Measurements from ENCODE around the gene SPATA1. TPM values are rescaled to one million over a fixed set of nuclear protein-coding genes. Genes with fewer than 3 reads are reported as not detected.

The SPATA1 gene
- total and polyA plus RNA-seq, 2 of the 13 experiments (the other 11 are each of a cell fraction or from before 2014, with no cell fraction given), result 0.70 to 1.4 TPM

DNA sequence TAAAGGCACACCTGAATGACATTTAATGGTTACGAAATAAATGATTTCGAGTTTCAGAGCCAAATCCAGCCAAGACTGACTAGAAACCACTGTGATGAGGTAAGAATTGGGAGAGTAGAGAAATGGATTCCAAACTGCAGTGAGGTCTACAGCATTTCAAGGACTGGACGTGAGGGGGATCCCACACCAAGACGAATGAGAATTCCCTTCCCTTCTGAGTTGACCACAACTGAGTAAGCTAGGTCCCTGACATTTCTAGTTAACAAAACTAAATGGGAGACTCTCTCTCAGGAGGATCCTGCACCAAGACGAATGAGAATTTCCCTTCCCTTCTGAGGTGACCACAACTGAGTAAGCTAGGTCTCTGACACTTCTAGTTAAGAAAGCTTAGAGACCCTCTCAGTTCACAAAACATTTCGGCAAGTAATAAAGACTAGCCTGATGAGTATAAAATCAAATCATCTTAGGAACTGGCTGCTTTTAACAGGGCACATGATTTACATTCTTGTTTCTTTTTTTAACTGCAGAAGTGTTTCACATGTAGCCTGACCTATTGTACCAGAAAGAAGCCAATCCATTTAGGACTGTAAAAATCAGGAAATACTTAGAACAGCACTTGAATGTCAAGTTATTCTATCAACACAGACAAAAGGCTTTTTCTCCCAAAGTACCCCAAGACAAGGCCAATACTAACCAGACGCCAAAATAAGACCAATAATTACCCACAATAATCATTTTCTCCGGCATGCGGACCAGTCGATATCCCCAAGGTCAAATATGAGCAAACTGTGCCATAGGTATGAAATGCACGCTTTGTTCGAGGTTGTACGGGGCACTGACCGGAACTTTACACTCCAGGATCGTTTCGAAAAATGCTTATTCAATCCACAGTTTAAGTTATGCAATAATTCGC, 1.4 kb upstream of the SPATA1 start (continued):
- TF ChIP-seq HNRNPLL (IDR thresholded peaks at IDR 0.05; ENCODE audit: low read depth, low read length, poor library complexity, severe bottlenecking) (no peak), ZNF263 (CRISPR knock-in tag; IDR thresholded peaks at IDR 0.05) (no peak), ZNF367 (CRISPR knock-in tag; IDR thresholded peaks at IDR 0.05; ENCODE audit: borderline replicate concordance) (no peak), RCOR2 (CRISPR knock-in tag; IDR thresholded peaks at IDR 0.05) (no peak), ZNF44 (CRISPR knock-in tag; IDR thresholded peaks at IDR 0.05) (no peak), ZNF274 (CRISPR knock-in tag; IDR thresholded peaks at IDR 0.05) (no peak), SUZ12 (IDR thresholded peaks at IDR 0.05; ENCODE audit: low read depth, low read length) (no peak), ZNF10 (CRISPR knock-in tag; IDR thresholded peaks at IDR 0.05; ENCODE audit: borderline replicate concordance, low read depth) (no peak), KLF6 (CRISPR knock-in tag; IDR thresholded peaks at IDR 0.05) (0 out of 2 replicates have a peak, but pooled peaks have one; percentile 15), EEA1 (CRISPR knock-in tag; IDR thresholded peaks at IDR 0.05; ENCODE audit: borderline replicate concordance) (no peak), HNF4G (IDR thresholded peaks at IDR 0.05; ENCODE audit: borderline replicate concordance, low read depth, low read length) (no peak), HNF4G (CRISPR knock-in tag; IDR thresholded peaks at IDR 0.05; ENCODE audit: borderline replicate concordance, low read depth) (no peak), SALL1 (CRISPR knock-in tag; IDR thresholded peaks at IDR 0.05) (peak; percentile 71; the same call in 1 of the 2 replicates), ZNF629 (CRISPR knock-in tag; conservative IDR thresholded peaks at IDR 0.05) (no peak), ZNF136 (CRISPR knock-in tag; IDR thresholded peaks at IDR 0.05; ENCODE audit: low read depth) (no peak), GATAD1 (CRISPR knock-in tag; IDR thresholded peaks at IDR 0.05) (peak; percentile 52; the same call in 1 of the 2 replicates), SRSF9 (IDR thresholded peaks at IDR 0.05; ENCODE audit: borderline replicate concordance, insufficient read depth, low read depth, low read length, poor library complexity, severe bottlenecking) (no peak), ZNF225 (CRISPR knock-in tag; IDR thresholded peaks at IDR 0.05) (no peak), ZNF720 (CRISPR knock-in tag; IDR thresholded peaks at IDR 0.05) (no peak), ZNF224 (CRISPR knock-in tag; IDR thresholded peaks at IDR 0.05) (no peak)
- TF ChIP-seq, protein P1, sequence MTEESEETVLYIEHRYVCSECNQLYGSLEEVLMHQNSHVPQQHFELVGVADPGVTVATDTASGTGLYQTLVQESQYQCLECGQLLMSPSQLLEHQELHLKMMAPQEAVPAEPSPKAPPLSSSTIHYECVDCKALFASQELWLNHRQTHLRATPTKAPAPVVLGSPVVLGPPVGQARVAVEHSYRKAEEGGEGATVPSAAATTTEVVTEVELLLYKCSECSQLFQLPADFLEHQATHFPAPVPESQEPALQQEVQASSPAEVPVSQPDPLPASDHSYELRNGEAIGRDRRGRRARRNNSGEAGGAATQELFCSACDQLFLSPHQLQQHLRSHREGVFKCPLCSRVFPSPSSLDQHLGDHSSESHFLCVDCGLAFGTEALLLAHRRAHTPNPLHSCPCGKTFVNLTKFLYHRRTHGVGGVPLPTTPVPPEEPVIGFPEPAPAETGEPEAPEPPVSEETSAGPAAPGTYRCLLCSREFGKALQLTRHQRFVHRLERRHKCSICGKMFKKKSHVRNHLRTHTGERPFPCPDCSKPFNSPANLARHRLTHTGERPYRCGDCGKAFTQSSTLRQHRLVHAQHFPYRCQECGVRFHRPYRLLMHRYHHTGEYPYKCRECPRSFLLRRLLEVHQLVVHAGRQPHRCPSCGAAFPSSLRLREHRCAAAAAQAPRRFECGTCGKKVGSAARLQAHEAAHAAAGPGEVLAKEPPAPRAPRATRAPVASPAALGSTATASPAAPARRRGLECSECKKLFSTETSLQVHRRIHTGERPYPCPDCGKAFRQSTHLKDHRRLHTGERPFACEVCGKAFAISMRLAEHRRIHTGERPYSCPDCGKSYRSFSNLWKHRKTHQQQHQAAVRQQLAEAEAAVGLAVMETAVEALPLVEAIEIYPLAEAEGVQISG (CRISPR knock-in tag; IDR thresholded peaks at IDR 0.05), result no peak
- TF ChIP-seq, protein P2, sequence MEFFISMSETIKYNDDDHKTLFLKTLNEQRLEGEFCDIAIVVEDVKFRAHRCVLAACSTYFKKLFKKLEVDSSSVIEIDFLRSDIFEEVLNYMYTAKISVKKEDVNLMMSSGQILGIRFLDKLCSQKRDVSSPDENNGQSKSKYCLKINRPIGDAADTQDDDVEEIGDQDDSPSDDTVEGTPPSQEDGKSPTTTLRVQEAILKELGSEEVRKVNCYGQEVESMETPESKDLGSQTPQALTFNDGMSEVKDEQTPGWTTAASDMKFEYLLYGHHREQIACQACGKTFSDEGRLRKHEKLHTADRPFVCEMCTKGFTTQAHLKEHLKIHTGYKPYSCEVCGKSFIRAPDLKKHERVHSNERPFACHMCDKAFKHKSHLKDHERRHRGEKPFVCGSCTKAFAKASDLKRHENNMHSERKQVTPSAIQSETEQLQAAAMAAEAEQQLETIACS (CRISPR knock-in tag; IDR thresholded peaks at IDR 0.05), result no peak
- TF ChIP-seq, protein P3, sequence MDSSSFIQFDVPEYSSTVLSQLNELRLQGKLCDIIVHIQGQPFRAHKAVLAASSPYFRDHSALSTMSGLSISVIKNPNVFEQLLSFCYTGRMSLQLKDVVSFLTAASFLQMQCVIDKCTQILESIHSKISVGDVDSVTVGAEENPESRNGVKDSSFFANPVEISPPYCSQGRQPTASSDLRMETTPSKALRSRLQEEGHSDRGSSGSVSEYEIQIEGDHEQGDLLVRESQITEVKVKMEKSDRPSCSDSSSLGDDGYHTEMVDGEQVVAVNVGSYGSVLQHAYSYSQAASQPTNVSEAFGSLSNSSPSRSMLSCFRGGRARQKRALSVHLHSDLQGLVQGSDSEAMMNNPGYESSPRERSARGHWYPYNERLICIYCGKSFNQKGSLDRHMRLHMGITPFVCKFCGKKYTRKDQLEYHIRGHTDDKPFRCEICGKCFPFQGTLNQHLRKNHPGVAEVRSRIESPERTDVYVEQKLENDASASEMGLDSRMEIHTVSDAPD (CRISPR knock-in tag; IDR thresholded peaks at IDR 0.05), result peak; percentile 88
- TF ChIP-seq, protein P4, sequence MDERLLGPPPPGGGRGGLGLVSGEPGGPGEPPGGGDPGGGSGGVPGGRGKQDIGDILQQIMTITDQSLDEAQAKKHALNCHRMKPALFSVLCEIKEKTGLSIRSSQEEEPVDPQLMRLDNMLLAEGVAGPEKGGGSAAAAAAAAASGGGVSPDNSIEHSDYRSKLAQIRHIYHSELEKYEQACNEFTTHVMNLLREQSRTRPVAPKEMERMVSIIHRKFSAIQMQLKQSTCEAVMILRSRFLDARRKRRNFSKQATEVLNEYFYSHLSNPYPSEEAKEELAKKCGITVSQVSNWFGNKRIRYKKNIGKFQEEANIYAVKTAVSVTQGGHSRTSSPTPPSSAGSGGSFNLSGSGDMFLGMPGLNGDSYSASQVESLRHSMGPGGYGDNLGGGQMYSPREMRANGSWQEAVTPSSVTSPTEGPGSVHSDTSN (CRISPR knock-in tag; IDR thresholded peaks at IDR 0.05), result no peak
